ENCODE data around the gene CALML5.

DNA sequence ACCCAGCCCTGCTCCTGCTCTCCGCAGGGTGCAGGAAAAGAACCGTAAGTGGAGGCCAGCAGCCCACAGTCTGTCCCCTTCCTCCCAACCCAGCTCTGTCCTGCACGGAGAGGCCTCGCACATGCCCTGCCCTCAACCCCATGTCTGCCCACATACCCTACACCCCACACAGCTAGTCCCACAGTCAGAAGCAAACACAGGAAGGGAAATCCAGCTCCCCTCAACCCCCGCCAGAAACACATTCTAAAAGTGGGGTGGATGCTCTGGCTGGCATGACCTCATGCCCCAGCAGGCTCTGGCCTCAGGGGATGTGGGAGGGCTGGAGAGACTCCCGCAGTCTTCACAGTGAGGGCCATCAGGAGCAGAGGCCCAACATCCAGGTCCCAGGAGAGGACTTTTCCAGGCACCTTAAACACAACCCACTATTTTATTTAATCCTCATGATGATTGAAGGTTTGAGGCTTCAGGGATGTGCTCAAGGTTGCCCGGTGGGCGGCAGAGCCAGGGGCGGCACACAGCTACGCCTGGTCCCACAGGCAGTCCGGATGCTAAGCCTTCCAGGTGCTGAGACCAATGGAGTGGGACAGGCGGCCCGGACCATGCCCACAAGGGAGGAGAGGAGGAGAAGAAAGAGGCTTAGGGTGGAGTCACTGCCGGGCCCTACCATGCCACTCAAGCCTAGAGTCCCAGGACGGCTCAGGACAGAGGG, 29.9 kb downstream of the CALML5 start:
- TF ChIP-seq CTCF (IDR thresholded peaks at IDR 0.05; ENCODE audit: poor library complexity, severe bottlenecking) (no peak), EP300 (conservative IDR thresholded peaks at IDR 0.05; ENCODE audit: poor library complexity, severe bottlenecking) (no peak)

All from neural cell (in vitro differentiated cells).